ENCODE measurements around the gene KCNQ1. TPM values are rescaled to one million over a fixed set of nuclear protein-coding genes. Genes with fewer than 3 reads are reported as not detected.

The KCNQ1 gene
- total RNA-seq, 1 experiment from 2014 or later: 10.7 TPM

DNA sequence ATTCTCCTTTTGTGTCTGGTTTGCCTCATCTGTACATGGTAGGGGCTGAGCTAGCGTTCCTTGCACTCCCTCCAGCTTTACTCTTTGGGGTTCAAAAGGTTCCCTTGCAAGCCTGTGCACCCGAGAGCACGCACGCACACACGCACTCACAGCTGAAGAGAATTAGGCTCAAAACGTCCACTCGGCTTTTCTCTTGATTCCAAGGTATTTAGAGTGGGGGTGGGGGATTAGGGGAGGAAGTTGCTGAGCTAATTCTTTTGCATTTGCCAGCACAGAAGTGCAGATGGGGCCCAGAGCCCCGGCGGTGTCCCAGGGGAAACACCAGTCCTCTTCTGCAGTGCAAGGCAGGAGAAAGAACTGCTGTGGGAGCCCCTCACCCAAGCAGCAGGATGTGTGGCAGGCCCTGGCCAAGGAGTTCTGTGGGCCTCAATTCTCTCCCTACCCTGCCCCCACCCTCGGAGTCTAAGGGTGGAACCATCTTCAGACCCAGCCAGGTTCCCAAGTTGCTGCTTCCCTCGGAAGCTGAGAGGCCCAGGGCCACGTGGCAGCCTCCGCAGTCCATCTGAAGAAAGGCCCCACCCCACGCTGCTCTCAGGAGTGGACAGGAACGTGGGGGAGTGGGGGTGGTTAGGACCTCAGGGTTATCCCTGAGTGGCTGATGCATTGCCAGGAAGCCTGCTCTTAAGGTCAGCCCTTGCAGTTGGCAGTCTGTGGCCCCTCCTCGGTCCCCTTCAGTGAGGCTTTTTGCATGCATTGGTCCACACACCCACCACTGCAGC lies 258.7 kb downstream of the KCNQ1 start:
- no peak for TF ChIP-seq SRF (IDR thresholded peaks at IDR 0.05; ENCODE audit: low read depth)
- TF ChIP-seq, protein P1, sequence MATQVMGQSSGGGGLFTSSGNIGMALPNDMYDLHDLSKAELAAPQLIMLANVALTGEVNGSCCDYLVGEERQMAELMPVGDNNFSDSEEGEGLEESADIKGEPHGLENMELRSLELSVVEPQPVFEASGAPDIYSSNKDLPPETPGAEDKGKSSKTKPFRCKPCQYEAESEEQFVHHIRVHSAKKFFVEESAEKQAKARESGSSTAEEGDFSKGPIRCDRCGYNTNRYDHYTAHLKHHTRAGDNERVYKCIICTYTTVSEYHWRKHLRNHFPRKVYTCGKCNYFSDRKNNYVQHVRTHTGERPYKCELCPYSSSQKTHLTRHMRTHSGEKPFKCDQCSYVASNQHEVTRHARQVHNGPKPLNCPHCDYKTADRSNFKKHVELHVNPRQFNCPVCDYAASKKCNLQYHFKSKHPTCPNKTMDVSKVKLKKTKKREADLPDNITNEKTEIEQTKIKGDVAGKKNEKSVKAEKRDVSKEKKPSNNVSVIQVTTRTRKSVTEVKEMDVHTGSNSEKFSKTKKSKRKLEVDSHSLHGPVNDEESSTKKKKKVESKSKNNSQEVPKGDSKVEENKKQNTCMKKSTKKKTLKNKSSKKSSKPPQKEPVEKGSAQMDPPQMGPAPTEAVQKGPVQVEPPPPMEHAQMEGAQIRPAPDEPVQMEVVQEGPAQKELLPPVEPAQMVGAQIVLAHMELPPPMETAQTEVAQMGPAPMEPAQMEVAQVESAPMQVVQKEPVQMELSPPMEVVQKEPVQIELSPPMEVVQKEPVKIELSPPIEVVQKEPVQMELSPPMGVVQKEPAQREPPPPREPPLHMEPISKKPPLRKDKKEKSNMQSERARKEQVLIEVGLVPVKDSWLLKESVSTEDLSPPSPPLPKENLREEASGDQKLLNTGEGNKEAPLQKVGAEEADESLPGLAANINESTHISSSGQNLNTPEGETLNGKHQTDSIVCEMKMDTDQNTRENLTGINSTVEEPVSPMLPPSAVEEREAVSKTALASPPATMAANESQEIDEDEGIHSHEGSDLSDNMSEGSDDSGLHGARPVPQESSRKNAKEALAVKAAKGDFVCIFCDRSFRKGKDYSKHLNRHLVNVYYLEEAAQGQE (IDR thresholded peaks at IDR 0.05; ENCODE audit: low read depth): no peak
- Histone ChIP-seq H3K4me3 (replicated peaks in 1 of 2; ENCODE audit: low read depth in 1 of 2, low read length in 2 of 2) (no peak overlapping the region), H3K9me3 (ENCODE audit: control insufficient read depth in 1 of 2, insufficient read depth in 1 of 2, low read depth in 1 of 2, low read length in 2 of 2) (no peaks in the 10 kb centered on the region; a peak in 1 of 4 replicates), H3K9ac (ENCODE audit: low read length) (no peak overlapping the region), H3K36me3 (ENCODE audit: control insufficient read depth in 1 of 2, insufficient read depth in 2 of 2, low read length in 2 of 2) (no peaks in the 10 kb centered on the region), H3K4me2 (ENCODE audit: low read length) (no peak overlapping the region), H3K79me2 (ENCODE audit: insufficient read depth, low read length) (peaks cover 9% of the 10 kb centered on the region), H4K20me1 (ENCODE audit: insufficient read depth) (no peaks in the 10 kb centered on the region), H3K27ac (ENCODE audit: low read depth, low read length) (no peak overlapping the region), H3K27me3 (ENCODE audit: insufficient read depth, low read length) (no peaks in the 10 kb centered on the region), H3K9me2 (ENCODE audit: insufficient read depth) (no peaks in the 10 kb centered on the region), H2AFZ (ENCODE audit: low read depth, low read length, poor library complexity, severe bottlenecking) (no peak overlapping the region), H3K4me1 (ENCODE audit: control insufficient read depth in 1 of 2, insufficient read depth in 2 of 2, low read length in 2 of 2) (peaks cover 0 to 16% of the 10 kb centered on the region in 2 experiments; a peak in 1 of 4 replicates)
- POLR2A ChIA-PET: no interaction called here
- no TSS peak for BruUV-seq (replicated peaks)
- intact Hi-C loops (cut with micrococcal nuclease): no loop called here
- RAD21 ChIA-PET (ENCODE audit: low non-redundant PET in 1 of 2, low total read pairs in 2 of 2, uncharacterized antibody in 2 of 2, unreplicated experiment in 2 of 2): no interaction called here
- DNase-seq (ENCODE audit: low read depth, low spot score) (no peak), ATAC-seq (no peak)
- CTCF ChIA-PET: no interaction called here

DNA sequence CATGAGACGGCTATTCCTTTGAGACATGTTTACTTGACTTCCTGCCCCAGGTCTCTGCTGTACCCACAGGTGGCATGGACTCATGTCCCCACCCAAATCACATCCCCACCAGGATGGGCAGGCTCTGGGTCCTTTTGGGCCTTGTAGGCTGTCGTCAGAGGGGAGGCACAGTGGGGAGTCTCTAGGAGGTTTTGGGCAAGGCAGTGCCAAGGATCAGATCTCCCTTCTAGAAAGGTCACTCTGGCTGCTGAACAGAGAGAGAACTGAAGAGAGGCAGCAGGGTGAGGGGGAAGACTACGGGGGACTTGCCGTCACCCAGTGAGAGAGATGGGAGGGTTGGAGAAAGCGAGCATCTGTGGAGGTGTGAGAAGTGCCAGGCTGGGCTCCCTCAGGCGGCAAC lies 259.5 kb downstream of the KCNQ1 start:
- ChIA-PET CTCF (no interaction called here), RAD21 (ENCODE audit: low non-redundant PET in 1 of 2, low total read pairs in 2 of 2, uncharacterized antibody in 2 of 2, unreplicated experiment in 2 of 2) (no interaction called here), POLR2A (no interaction called here)
- Histone ChIP-seq H2AFZ (ENCODE audit: low read depth, low read length, poor library complexity, severe bottlenecking) (no peak overlapping the region), H3K27ac (ENCODE audit: low read depth, low read length) (no peak overlapping the region), H3K4me2 (ENCODE audit: low read length) (no peak overlapping the region), H3K79me2 (ENCODE audit: insufficient read depth, low read length) (peaks cover 1% of the 10 kb centered on the region; the same call in 1 of the 2 replicates), H3K9me2 (ENCODE audit: insufficient read depth) (no peaks in the 10 kb centered on the region), H3K4me3 (replicated peaks in 1 of 2; ENCODE audit: low read depth in 1 of 2, low read length in 2 of 2) (no peak overlapping the region), H3K4me1 (ENCODE audit: control insufficient read depth in 1 of 2, insufficient read depth in 2 of 2, low read length in 2 of 2) (peaks cover 0 to 12% of the 10 kb centered on the region in 2 experiments; a peak in 1 of 4 replicates), H3K36me3 (ENCODE audit: control insufficient read depth in 1 of 2, insufficient read depth in 2 of 2, low read length in 2 of 2) (no peaks in the 10 kb centered on the region), H4K20me1 (ENCODE audit: insufficient read depth) (no peaks in the 10 kb centered on the region), H3K9me3 (ENCODE audit: control insufficient read depth in 1 of 2, insufficient read depth in 1 of 2, low read depth in 1 of 2, low read length in 2 of 2) (no peaks in the 10 kb centered on the region; a peak in 1 of 4 replicates), H3K9ac (ENCODE audit: low read length) (no peak overlapping the region), H3K27me3 (ENCODE audit: insufficient read depth, low read length) (no peaks in the 10 kb centered on the region)
- intact Hi-C loops (cut with micrococcal nuclease): no loop called here
- ATAC-seq (no peak), DNase-seq (ENCODE audit: low read depth, low spot score) (no peak)
- BruUV-seq (replicated peaks): no TSS peak
- TF ChIP-seq, protein P2, sequence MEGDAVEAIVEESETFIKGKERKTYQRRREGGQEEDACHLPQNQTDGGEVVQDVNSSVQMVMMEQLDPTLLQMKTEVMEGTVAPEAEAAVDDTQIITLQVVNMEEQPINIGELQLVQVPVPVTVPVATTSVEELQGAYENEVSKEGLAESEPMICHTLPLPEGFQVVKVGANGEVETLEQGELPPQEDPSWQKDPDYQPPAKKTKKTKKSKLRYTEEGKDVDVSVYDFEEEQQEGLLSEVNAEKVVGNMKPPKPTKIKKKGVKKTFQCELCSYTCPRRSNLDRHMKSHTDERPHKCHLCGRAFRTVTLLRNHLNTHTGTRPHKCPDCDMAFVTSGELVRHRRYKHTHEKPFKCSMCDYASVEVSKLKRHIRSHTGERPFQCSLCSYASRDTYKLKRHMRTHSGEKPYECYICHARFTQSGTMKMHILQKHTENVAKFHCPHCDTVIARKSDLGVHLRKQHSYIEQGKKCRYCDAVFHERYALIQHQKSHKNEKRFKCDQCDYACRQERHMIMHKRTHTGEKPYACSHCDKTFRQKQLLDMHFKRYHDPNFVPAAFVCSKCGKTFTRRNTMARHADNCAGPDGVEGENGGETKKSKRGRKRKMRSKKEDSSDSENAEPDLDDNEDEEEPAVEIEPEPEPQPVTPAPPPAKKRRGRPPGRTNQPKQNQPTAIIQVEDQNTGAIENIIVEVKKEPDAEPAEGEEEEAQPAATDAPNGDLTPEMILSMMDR (IDR thresholded peaks at IDR 0.05 in 2 of 3, conservative IDR thresholded peaks at IDR 0.05 in 1 of 3; ENCODE audit: borderline replicate concordance in 1 of 3, insufficient read depth in 1 of 3, low read depth in 2 of 3, low read length in 2 of 3): no peak
- TF ChIP-seq FOSL1 (IDR thresholded peaks at IDR 0.05; ENCODE audit: low read depth): no peak
- TF ChIP-seq POLR2A (IDR thresholded peaks at IDR 0.05; ENCODE audit: borderline replicate concordance, extremely low read depth, insufficient read depth, insufficient read length): no peak
- TF ChIP-seq, protein P3, sequence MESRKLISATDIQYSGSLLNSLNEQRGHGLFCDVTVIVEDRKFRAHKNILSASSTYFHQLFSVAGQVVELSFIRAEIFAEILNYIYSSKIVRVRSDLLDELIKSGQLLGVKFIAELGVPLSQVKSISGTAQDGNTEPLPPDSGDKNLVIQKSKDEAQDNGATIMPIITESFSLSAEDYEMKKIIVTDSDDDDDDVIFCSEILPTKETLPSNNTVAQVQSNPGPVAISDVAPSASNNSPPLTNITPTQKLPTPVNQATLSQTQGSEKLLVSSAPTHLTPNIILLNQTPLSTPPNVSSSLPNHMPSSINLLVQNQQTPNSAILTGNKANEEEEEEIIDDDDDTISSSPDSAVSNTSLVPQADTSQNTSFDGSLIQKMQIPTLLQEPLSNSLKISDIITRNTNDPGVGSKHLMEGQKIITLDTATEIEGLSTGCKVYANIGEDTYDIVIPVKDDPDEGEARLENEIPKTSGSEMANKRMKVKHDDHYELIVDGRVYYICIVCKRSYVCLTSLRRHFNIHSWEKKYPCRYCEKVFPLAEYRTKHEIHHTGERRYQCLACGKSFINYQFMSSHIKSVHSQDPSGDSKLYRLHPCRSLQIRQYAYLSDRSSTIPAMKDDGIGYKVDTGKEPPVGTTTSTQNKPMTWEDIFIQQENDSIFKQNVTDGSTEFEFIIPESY (IDR thresholded peaks at IDR 0.05; ENCODE audit: extremely low read depth, insufficient replicate concordance, low read length): no peak
- TF ChIP-seq SP1 (IDR thresholded peaks at IDR 0.05; ENCODE audit: low read depth): no peak
